Measurements from ENCODE around the gene IGF2R. TPM values are rescaled to one million over a fixed set of nuclear protein-coding genes. Genes with fewer than 3 reads are reported as not detected.

IGF2R gene
- total and polyA plus RNA-seq, 2 of the 13 experiments (the other 11 are each of a cell fraction or from before 2014, with no cell fraction given), result 38.3 to 70.0 TPM

- peak; percentile 33; the same call in 1 of the 2 replicates for TF ChIP-seq ZNF142 (CRISPR knock-in tag; IDR thresholded peaks at IDR 0.05)
- TF ChIP-seq, protein P1, sequence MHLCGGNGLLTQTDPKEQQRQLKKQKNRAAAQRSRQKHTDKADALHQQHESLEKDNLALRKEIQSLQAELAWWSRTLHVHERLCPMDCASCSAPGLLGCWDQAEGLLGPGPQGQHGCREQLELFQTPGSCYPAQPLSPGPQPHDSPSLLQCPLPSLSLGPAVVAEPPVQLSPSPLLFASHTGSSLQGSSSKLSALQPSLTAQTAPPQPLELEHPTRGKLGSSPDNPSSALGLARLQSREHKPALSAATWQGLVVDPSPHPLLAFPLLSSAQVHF (CRISPR knock-in tag; IDR thresholded peaks at IDR 0.05), result peak; percentile 4; the same call in 1 of the 2 replicates
- TF ChIP-seq, protein P2, sequence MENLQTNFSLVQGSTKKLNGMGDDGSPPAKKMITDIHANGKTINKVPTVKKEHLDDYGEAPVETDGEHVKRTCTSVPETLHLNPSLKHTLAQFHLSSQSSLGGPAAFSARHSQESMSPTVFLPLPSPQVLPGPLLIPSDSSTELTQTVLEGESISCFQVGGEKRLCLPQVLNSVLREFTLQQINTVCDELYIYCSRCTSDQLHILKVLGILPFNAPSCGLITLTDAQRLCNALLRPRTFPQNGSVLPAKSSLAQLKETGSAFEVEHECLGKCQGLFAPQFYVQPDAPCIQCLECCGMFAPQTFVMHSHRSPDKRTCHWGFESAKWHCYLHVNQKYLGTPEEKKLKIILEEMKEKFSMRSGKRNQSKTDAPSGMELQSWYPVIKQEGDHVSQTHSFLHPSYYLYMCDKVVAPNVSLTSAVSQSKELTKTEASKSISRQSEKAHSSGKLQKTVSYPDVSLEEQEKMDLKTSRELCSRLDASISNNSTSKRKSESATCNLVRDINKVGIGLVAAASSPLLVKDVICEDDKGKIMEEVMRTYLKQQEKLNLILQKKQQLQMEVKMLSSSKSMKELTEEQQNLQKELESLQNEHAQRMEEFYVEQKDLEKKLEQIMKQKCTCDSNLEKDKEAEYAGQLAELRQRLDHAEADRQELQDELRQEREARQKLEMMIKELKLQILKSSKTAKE (CRISPR knock-in tag; IDR thresholded peaks at IDR 0.05; ENCODE audit: borderline replicate concordance), result no peak
- TF ChIP-seq ZNF34 (CRISPR knock-in tag; IDR thresholded peaks at IDR 0.05; ENCODE audit: borderline replicate concordance), result peak; percentile 76; the same call in 1 of the 2 replicates
- peak; percentile 83; the same call in 1 of the 2 replicates for TF ChIP-seq NFKB2 (CRISPR knock-in tag; IDR thresholded peaks at IDR 0.05; ENCODE audit: borderline replicate concordance)
- TF ChIP-seq, protein P3, sequence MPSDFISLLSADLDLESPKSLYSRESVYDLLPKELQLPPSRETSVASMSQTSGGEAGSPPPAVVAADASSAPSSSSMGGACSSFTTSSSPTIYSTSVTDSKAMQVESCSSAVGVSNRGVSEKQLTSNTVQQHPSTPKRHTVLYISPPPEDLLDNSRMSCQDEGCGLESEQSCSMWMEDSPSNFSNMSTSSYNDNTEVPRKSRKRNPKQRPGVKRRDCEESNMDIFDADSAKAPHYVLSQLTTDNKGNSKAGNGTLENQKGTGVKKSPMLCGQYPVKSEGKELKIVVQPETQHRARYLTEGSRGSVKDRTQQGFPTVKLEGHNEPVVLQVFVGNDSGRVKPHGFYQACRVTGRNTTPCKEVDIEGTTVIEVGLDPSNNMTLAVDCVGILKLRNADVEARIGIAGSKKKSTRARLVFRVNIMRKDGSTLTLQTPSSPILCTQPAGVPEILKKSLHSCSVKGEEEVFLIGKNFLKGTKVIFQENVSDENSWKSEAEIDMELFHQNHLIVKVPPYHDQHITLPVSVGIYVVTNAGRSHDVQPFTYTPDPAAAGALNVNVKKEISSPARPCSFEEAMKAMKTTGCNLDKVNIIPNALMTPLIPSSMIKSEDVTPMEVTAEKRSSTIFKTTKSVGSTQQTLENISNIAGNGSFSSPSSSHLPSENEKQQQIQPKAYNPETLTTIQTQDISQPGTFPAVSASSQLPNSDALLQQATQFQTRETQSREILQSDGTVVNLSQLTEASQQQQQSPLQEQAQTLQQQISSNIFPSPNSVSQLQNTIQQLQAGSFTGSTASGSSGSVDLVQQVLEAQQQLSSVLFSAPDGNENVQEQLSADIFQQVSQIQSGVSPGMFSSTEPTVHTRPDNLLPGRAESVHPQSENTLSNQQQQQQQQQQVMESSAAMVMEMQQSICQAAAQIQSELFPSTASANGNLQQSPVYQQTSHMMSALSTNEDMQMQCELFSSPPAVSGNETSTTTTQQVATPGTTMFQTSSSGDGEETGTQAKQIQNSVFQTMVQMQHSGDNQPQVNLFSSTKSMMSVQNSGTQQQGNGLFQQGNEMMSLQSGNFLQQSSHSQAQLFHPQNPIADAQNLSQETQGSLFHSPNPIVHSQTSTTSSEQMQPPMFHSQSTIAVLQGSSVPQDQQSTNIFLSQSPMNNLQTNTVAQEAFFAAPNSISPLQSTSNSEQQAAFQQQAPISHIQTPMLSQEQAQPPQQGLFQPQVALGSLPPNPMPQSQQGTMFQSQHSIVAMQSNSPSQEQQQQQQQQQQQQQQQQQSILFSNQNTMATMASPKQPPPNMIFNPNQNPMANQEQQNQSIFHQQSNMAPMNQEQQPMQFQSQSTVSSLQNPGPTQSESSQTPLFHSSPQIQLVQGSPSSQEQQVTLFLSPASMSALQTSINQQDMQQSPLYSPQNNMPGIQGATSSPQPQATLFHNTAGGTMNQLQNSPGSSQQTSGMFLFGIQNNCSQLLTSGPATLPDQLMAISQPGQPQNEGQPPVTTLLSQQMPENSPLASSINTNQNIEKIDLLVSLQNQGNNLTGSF (CRISPR knock-in tag; IDR thresholded peaks at IDR 0.05), result peak; percentile 46; the same call in 1 of the 2 replicates
- TF ChIP-seq, protein P4, sequence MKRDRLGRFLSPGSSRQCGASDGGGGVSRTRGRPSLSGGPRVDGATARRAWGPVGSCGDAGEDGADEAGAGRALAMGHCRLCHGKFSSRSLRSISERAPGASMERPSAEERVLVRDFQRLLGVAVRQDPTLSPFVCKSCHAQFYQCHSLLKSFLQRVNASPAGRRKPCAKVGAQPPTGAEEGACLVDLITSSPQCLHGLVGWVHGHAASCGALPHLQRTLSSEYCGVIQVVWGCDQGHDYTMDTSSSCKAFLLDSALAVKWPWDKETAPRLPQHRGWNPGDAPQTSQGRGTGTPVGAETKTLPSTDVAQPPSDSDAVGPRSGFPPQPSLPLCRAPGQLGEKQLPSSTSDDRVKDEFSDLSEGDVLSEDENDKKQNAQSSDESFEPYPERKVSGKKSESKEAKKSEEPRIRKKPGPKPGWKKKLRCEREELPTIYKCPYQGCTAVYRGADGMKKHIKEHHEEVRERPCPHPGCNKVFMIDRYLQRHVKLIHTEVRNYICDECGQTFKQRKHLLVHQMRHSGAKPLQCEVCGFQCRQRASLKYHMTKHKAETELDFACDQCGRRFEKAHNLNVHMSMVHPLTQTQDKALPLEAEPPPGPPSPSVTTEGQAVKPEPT (CRISPR knock-in tag; IDR thresholded peaks at IDR 0.05; ENCODE audit: low read depth), result peak; percentile 87; the same call in 1 of the 2 replicates
- peak in 1 of 2 experiments; percentile 41; a peak in 1 of 4 replicates for TF ChIP-seq EP300 (IDR thresholded peaks at IDR 0.05; ENCODE audit: low read depth in 2 of 2, low read length in 2 of 2)
- peak; percentile 38; the same call in 1 of the 2 replicates for TF ChIP-seq EP300 (CRISPR knock-in tag; IDR thresholded peaks at IDR 0.05; ENCODE audit: borderline replicate concordance)
These were observed at the start of gene IGF2R (continued) for GRCh38 chr6:159968295-159969203.

Measured in HepG2 (cell line).